ENCODE measurements around the gene MMP24OS.

DNA sequence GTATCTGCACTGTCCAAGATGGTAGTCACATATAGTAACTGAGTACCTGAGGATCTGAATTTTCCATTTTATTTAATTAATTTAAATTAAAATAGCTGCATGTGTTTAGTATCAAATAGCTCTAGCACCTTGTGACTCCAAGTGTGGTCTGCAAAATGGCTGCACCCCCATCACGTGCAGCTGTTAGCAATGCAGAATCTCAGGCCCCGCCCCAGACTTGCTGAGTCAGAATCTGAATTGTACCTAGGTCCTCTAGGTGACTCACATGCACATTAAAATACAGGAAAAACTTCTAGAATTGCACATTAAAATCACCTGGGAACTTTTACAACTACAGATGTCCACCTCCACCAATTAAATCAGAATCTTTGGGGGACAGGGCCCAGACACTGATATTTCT is 33.5 kb upstream of the MMP24OS start:
- TF ChIP-seq CTCF (conservative IDR thresholded peaks at IDR 0.05 in 1 of 2, IDR thresholded peaks at IDR 0.05 in 1 of 2; ENCODE audit: extremely low read depth in 1 of 2, insufficient read depth in 1 of 2, low read depth in 1 of 2, low read length in 2 of 2) (no peak), EZH2 (IDR thresholded peaks at IDR 0.05; ENCODE audit: borderline replicate concordance, low read length) (no peak)

All from mammary epithelial cell (primary cell).